ENCODE data around the gene SMLR1. TPM values are rescaled to one million over a fixed set of nuclear protein-coding genes. Genes with fewer than 3 reads are reported as not detected.

The SMLR1 gene
- total and polyA plus RNA-seq, 10 of the 15 experiments (the other 5 are each of a cell fraction or from before 2014, with no cell fraction given): 0.10 TPM; not detected in 9

DNA sequence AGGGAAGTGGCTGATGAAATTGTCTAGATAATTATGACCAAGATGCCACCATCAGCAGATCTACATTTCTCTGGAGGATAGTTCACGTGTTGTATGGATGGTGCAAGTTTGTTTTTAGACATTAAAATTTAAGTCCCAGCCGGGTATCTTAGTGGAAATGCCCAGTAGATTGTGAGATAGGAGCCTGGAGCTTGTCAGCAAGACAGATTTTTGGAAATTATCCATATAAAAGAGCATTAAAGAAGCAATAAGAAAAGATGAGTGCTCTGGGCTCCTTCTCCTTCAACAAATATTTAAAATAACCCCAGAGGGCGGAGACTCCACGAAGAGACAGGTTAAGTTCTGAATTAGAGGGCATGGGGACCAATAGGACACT lies 47.6 kb upstream of the SMLR1 start:
- Histone ChIP-seq H3K36me3 (ENCODE audit: control insufficient read depth in 2 of 2, insufficient read depth in 2 of 2, low read length in 1 of 2) (no peaks in the 10 kb centered on the region), H4K20me1 (ENCODE audit: control insufficient read depth, insufficient read depth) (no peaks in the 10 kb centered on the region), H3K4me2 (ENCODE audit: control insufficient read depth, insufficient read depth) (no peak overlapping the region), H3K4me1 (ENCODE audit: control insufficient read depth, insufficient read depth, low read length) (peaks cover 10% of the 10 kb centered on the region), H3K9me3 (replicated peaks; ENCODE audit: control insufficient read depth, insufficient read depth, low read length) (no peaks in the 10 kb centered on the region; the same call in 2 of the 3 replicates), H3K27me3 (replicated peaks in 1 of 2; ENCODE audit: control insufficient read depth in 2 of 2, insufficient read depth in 2 of 2, low read length in 1 of 2) (no peaks in the 10 kb centered on the region), H3K79me2 (ENCODE audit: control insufficient read depth, insufficient read depth, low read length) (no peaks in the 10 kb centered on the region), H3K27ac (ENCODE audit: control insufficient read depth, insufficient read depth) (no peak overlapping the region), H2AFZ (ENCODE audit: control insufficient read depth, low read depth, low read length) (no peak overlapping the region), H3K9ac (ENCODE audit: control insufficient read depth, insufficient read depth, low read length) (no peak overlapping the region), H3K4me3 (no peak overlapping the region)
- BruUV-seq (replicated peaks): no TSS peak
- ChIA-PET RAD21 (ENCODE audit: unreplicated experiment) (no interaction called here), CTCF (interaction anchor here (0.7 to 1.0 kb wide), 2 partner anchors 9 to 1163 kb away, joined by 3 to 4 read pairs; no protein-coding TSS in a partner anchor), SMC1A (ENCODE audit: uncharacterized antibody, unreplicated experiment) (no interaction called here), POLR2A (interaction anchor here (0.8 kb wide), 1 partner anchor 462 kb away, joined by 5 read pairs; no protein-coding TSS in a partner anchor)
- no peak for ATAC-seq
- TF ChIP-seq NRF1 (conservative IDR thresholded peaks at IDR 0.05; ENCODE audit: low read depth, low read length) (no peak), ATF7 (IDR thresholded peaks at IDR 0.05; ENCODE audit: low read depth) (no peak), RAD51 (IDR thresholded peaks at IDR 0.05) (no peak), SMAD1 (IDR thresholded peaks at IDR 0.05; ENCODE audit: low read depth, partially characterized antibody) (no peak), RUNX3 (IDR thresholded peaks at IDR 0.05; ENCODE audit: low read length) (no peak), SUPT20H (IDR thresholded peaks at IDR 0.05; ENCODE audit: borderline replicate concordance, control insufficient read depth, low read depth, low read length) (no peak), CBX5 (IDR thresholded peaks at IDR 0.05; ENCODE audit: low read depth) (no peak)
- TF ChIP-seq, protein P1, sequence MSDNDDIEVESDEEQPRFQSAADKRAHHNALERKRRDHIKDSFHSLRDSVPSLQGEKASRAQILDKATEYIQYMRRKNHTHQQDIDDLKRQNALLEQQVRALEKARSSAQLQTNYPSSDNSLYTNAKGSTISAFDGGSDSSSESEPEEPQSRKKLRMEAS (IDR thresholded peaks at IDR 0.05; ENCODE audit: low read depth, low read length): no peak
- no peak for FAIRE-seq
- in situ Hi-C loops (cut with MboI) (no loop called here), intact Hi-C loops (cut with micrococcal nuclease; ENCODE audit: unreplicated experiment) (no loop called here)
- WGBS (ENCODE audit: insufficient coverage, insufficient replicate concordance, low lambda C conversion rate, missing lambda C conversion rate): 11% methylated on average over 4 of the region's 4 CpGs
- DNase-seq (ENCODE audit: low read depth, low spot score): no peak

DNA sequence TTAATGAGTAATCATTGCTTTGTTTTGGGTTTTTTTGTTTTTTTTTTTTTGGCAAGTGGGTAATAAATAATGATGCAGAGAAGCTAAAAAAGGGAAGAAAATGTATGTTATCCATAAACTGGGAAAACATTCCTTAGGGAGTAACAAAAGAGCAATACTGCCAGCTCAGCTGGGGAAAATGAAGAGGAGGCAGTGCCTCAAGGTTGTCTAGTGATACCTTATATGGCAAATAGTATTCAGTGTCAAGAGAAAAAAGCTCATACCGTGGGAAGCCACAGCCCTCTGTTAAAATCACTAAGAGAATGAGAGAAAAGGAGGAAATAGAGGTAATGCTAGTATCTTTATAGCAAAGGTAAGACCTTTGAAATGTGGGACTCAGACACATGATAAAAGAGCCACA lies 47.1 kb upstream of the SMLR1 start:
- Histone ChIP-seq H3K4me2 (ENCODE audit: control insufficient read depth, insufficient read depth) (no peak overlapping the region), H3K36me3 (ENCODE audit: control insufficient read depth in 2 of 2, insufficient read depth in 2 of 2, low read length in 1 of 2) (no peaks in the 10 kb centered on the region), H3K9ac (ENCODE audit: control insufficient read depth, insufficient read depth, low read length) (no peak overlapping the region), H3K4me1 (ENCODE audit: control insufficient read depth, insufficient read depth, low read length) (peaks cover 10% of the 10 kb centered on the region), H2AFZ (ENCODE audit: control insufficient read depth, low read depth, low read length) (no peak overlapping the region), H4K20me1 (ENCODE audit: control insufficient read depth, insufficient read depth) (no peaks in the 10 kb centered on the region), H3K9me3 (replicated peaks; ENCODE audit: control insufficient read depth, insufficient read depth, low read length) (no peaks in the 10 kb centered on the region; the same call in 2 of the 3 replicates), H3K27ac (ENCODE audit: control insufficient read depth, insufficient read depth) (no peak overlapping the region), H3K4me3 (no peak overlapping the region), H3K79me2 (ENCODE audit: control insufficient read depth, insufficient read depth, low read length) (no peaks in the 10 kb centered on the region), H3K27me3 (replicated peaks in 1 of 2; ENCODE audit: control insufficient read depth in 2 of 2, insufficient read depth in 2 of 2, low read length in 1 of 2) (no peaks in the 10 kb centered on the region)
- no TSS peak for BruUV-seq (replicated peaks)
- 0% methylated on average over 1 of the region's 1 CpG for WGBS (ENCODE audit: insufficient coverage, insufficient replicate concordance, low lambda C conversion rate, missing lambda C conversion rate)
- RAD21 ChIA-PET (ENCODE audit: unreplicated experiment): no interaction called here
- CTCF ChIA-PET: interaction anchor here (0.7 to 1.0 kb wide), 2 partner anchors 9 to 1163 kb away, joined by 3 to 4 read pairs; no protein-coding TSS in a partner anchor
- FAIRE-seq (no peak), ATAC-seq (peak; percentile 15; the same call in 2 of the 3 replicates), DNase-seq (ENCODE audit: low read depth, low spot score) (no peak)
- POLR2A ChIA-PET: interaction anchor here (0.6 to 0.8 kb wide), 2 partner anchors 462 to 784 kb away, joined by 3 to 5 read pairs; no protein-coding TSS in a partner anchor
- SMC1A ChIA-PET (ENCODE audit: uncharacterized antibody, unreplicated experiment): interaction anchor here (0.6 kb wide), 1 partner anchor 381 kb away, joined by 3 read pairs; no protein-coding TSS in a partner anchor
- intact Hi-C loops (cut with micrococcal nuclease; ENCODE audit: unreplicated experiment): no loop called here
- TF ChIP-seq SMAD5 (IDR thresholded peaks at IDR 0.05; ENCODE audit: low read depth): no peak
- TF ChIP-seq, protein P2, sequence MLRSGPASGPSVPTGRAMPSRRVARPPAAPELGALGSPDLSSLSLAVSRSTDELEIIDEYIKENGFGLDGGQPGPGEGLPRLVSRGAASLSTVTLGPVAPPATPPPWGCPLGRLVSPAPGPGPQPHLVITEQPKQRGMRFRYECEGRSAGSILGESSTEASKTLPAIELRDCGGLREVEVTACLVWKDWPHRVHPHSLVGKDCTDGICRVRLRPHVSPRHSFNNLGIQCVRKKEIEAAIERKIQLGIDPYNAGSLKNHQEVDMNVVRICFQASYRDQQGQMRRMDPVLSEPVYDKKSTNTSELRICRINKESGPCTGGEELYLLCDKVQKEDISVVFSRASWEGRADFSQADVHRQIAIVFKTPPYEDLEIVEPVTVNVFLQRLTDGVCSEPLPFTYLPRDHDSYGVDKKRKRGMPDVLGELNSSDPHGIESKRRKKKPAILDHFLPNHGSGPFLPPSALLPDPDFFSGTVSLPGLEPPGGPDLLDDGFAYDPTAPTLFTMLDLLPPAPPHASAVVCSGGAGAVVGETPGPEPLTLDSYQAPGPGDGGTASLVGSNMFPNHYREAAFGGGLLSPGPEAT (IDR thresholded peaks at IDR 0.05; ENCODE audit: low read depth): peak; percentile 24; the same call in 1 of the 2 replicates
- peak; percentile 53; the same call in 1 of the 2 replicates for TF ChIP-seq ZNF384 (IDR thresholded peaks at IDR 0.05; ENCODE audit: borderline replicate concordance, low read depth, low read length)
- TF ChIP-seq IKZF1 (conservative IDR thresholded peaks at IDR 0.05): no peak
- 0 out of 4 replicates have a peak, but pooled peaks have one; percentile 11 to 15 for TF ChIP-seq SRF (IDR thresholded peaks at IDR 0.05; ENCODE audit: low read depth in 2 of 2, low read length in 2 of 2)
- TF ChIP-seq CBFB (IDR thresholded peaks at IDR 0.05; ENCODE audit: low read depth): no peak
- 0 out of 4 replicates have a peak, but pooled peaks of 1 of the 2 experiments have one; percentile 10 for TF ChIP-seq IKZF2 (IDR thresholded peaks at IDR 0.05)
- in situ Hi-C loops (cut with MboI): no loop called here

Data from GM12878 (cell line).